Neuronal stem cell (in vitro differentiated cells): ENCODE measurements around the gene IDUA.

Source experiments
- DNase-seq: peaks from one replicate; pipeline ENCODE4 v3.0.0-alpha.2; 2013; ENCODE audit warnings: low spot score
- H2AFZ ChIP-seq: one replicate; pipeline ENCODE4 v1.6.1; 2013; ENCODE audit warnings: mild to moderate bottlenecking, low read length, inconsistent platforms
- H2AK5ac ChIP-seq: 2 replicates; pipeline ENCODE4 v1.6.1; 2013; ENCODE audit warnings: low read depth, mild to moderate bottlenecking, inconsistent platforms, low read length, moderate library complexity, mixed read lengths
- H2BK120ac ChIP-seq: 2 replicates; pipeline ENCODE4 v1.6.1; 2013; ENCODE audit warnings: low read depth, mild to moderate bottlenecking, inconsistent platforms, low read length, moderate library complexity, mixed read lengths
- H2BK12ac ChIP-seq: one replicate; pipeline ENCODE4 v1.6.1; 2013; ENCODE audit warnings: low read length, inconsistent platforms
- H2BK15ac ChIP-seq: 2 replicates; pipeline ENCODE4 v1.6.1; 2013; ENCODE audit warnings: mild to moderate bottlenecking, low read length, inconsistent platforms, mixed read lengths
- H2BK5ac ChIP-seq: one replicate; pipeline ENCODE4 v1.6.1; 2013; ENCODE audit warnings: inconsistent platforms, mild to moderate bottlenecking, low read length, moderate library complexity
- H3K14ac ChIP-seq: one replicate; pipeline ENCODE4 v1.6.1; 2013; ENCODE audit warnings: low read length, inconsistent platforms
- H3K18ac ChIP-seq: 2 replicates; pipeline ENCODE4 v1.6.1; 2013; ENCODE audit warnings: low read length, inconsistent platforms
- H3K23ac ChIP-seq: 2 replicates; pipeline ENCODE4 v1.6.1; 2013; ENCODE audit warnings: low read depth, mild to moderate bottlenecking, mixed read lengths, low read length, inconsistent platforms; ENCODE audit not compliant: poor library complexity
- H3K27ac ChIP-seq: replicated peaks from 3 replicates; pipeline ENCODE4 v1.5.1; 2013; ENCODE audit warnings: low read length, inconsistent platforms
- H3K27me3 ChIP-seq, 3 experiments: 2 replicates each; pipeline ENCODE4 v1.6.1; 2013; ENCODE audit warnings: low read length in 3 of 3, mild to moderate bottlenecking in 2 of 3, inconsistent platforms in 1 of 3, low read depth in 1 of 3, mixed read lengths in 1 of 3, moderate library complexity in 1 of 3; ENCODE audit not compliant: control insufficient read depth in 3 of 3, insufficient read depth in 3 of 3
- H3K36me3 ChIP-seq, 2 donors: replicated peaks in 1 of 2; 2 replicates each; pipeline ENCODE4 v1.6.1; 2013; ENCODE audit warnings: low read length in 2 of 2; ENCODE audit not compliant: control insufficient read depth in 2 of 2, insufficient read depth in 2 of 2
- H3K4ac ChIP-seq: 2 replicates; pipeline ENCODE4 v1.6.1; 2013; ENCODE audit warnings: inconsistent platforms, mild to moderate bottlenecking, low read length, moderate library complexity
- H3K4me1 ChIP-seq, 2 donors: 1 replicate in 1 of 2; 2 replicates in 1 of 2; pipeline ENCODE4 v1.6.1; 2013; ENCODE audit warnings: low read length in 2 of 2, low read depth in 1 of 2; ENCODE audit not compliant: control insufficient read depth in 2 of 2, insufficient read depth in 1 of 2
- H3K4me2 ChIP-seq: one replicate; pipeline ENCODE4 v1.6.1; 2013; ENCODE audit warnings: mild to moderate bottlenecking, low read length, inconsistent platforms; ENCODE audit not compliant: insufficient read depth, poor library complexity, severe bottlenecking
- H3K4me3 ChIP-seq, 2 donors: 2 replicates each; pipeline ENCODE4 v1.5.1; 2013; ENCODE audit warnings: low read length in 2 of 2, mild to moderate bottlenecking in 2 of 2, inconsistent platforms in 1 of 2, moderate library complexity in 1 of 2
- H3K79me1 ChIP-seq: one replicate; pipeline ENCODE4 v1.6.1; 2013; ENCODE audit warnings: low read depth, mild to moderate bottlenecking, inconsistent platforms, low read length, moderate library complexity
- H3K9ac ChIP-seq: one replicate; pipeline ENCODE4 v1.6.1; 2013; ENCODE audit warnings: mild to moderate bottlenecking, low read depth, low read length, inconsistent platforms; ENCODE audit not compliant: poor library complexity
- H3K9me3 ChIP-seq, 2 donors: replicated peaks in 1 of 2; 2 replicates each; pipeline versions ENCODE3 to v1.6.1; 2013; ENCODE audit warnings: low read length in 2 of 2, mild to moderate bottlenecking in 2 of 2, inconsistent platforms in 1 of 2, low read depth in 1 of 2, mixed read lengths in 1 of 2, moderate library complexity in 1 of 2; ENCODE audit not compliant: control insufficient read depth in 2 of 2, insufficient read depth in 1 of 2
- H4K8ac ChIP-seq: one replicate; pipeline ENCODE4 v1.6.1; 2013; ENCODE audit warnings: low read depth, mild to moderate bottlenecking, inconsistent platforms, low read length, moderate library complexity
- H4K91ac ChIP-seq: one replicate; pipeline ENCODE4 v1.6.1; 2013; ENCODE audit warnings: low read length, low read depth, mild to moderate bottlenecking, inconsistent platforms; ENCODE audit not compliant: poor library complexity
- WGBS, 2 donors: extraction: QIAGEN DNeasy Blood & Tissue Kit; methylation state at CpG; one replicate each; pipeline ENCODE4 v1.1.7; 2013; ENCODE audit warnings: missing lambda C conversion rate in 2 of 2, mixed read lengths in 1 of 2; ENCODE audit not compliant: insufficient read length in 2 of 2, insufficient replicate concordance in 1 of 2; ENCODE audit errors: extremely low coverage in 2 of 2; 5-methylcytosine and 5-hydroxymethylcytosine counted together

IDUA gene

DNA sequence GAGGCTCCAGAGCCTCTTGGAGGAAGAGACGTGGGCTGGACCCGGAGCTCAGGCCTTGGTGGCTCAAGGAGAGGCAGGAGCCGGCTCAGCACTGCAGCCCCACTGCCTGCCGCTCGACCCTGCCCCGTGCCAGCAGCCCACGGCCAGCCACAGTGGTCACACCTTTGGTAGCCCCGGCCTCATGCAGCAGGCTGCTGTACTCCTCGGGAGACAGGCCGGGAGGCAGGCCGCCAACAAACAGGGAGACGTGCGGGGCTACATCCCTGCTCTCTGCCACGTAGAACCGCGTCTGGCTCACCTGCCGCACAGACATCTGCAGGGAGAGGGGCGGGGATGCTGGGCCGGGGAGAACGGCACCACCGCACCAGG is 21.1 kb upstream of the IDUA start:
- Histone ChIP-seq H3K79me1 (peaks cover 3% of the 10 kb centered on the region), H4K8ac (no peak overlapping the region), H2AK5ac (no peak overlapping the region), H3K18ac (no peak overlapping the region), H3K4ac (no peak overlapping the region), H3K4me2 (no peak overlapping the region), H3K4me3 (no peak overlapping the region), H3K27me3 (peaks cover 0 to 27% (median 10%) of the 10 kb centered on the region in 3 experiments), H2AFZ (no peak overlapping the region), H4K91ac (no peak overlapping the region), H2BK5ac (no peak overlapping the region), H3K4me1 (no peaks in the 10 kb centered on the region), H3K23ac (no peak overlapping the region), H2BK12ac (no peak overlapping the region), H3K14ac (no peak overlapping the region), H3K9me3 (no peaks in the 10 kb centered on the region), H2BK15ac (no peak overlapping the region), H2BK120ac (no peak overlapping the region), H3K27ac (no peak overlapping the region), H3K9ac (peak overlapping the region; percentile 4), H3K36me3 (peaks cover 2 to 21% of the 10 kb centered on the region in 2 donors)
- DNase-seq = no peak
- WGBS, 2 donors = no CpG with 5 or more reads among the region's 21 CpGs

DNA sequence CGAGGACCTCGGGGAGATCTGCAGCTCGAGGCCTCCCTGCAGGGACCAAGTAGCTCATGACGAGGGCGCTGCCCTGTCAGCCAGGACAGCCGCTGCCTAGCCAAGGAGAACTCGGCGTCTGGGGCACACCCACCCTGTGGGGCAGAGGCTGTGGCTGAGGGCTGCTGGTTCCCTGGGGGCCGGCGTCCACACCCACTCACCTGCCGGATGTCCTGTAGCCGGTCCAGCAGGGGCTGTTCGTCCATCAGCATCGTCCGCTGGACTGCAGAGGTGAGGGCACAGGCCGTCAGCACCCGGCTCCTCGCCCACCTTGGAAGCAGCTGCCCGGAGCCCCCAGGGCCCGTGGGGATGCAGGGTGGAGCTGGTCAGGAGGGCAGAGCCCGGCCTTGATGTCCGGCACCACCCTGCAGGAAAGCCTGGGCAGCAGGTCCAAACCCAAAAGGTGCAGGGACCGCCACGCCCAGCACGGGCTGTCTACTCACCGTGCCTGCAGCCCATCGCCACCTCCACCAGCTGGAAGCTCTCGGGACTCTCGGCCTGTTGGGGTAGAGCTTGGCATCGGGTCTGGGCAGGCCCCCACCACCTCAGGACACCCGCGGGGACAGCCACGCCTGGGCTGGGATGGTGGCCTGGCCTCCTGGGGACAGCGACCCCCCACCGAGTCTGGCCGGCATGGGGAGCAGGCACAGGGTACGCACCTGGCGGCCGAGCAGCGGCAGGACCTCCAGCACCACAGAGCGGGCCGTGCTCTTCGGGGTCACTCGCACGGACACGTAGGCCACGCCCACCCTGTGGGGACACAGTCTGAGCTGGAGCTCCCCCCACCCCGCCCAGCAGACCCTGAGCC is 20.4 kb upstream of the IDUA start:
- no peaks in the 10 kb centered on the region for H3K9me3 ChIP-seq
- peaks cover 2 to 21% of the 10 kb centered on the region in 2 donors for H3K36me3 ChIP-seq
- H4K8ac ChIP-seq = no peak overlapping the region
- peak overlapping the region; percentile 60 for H3K9ac ChIP-seq
- peaks cover 3% of the 10 kb centered on the region for H3K79me1 ChIP-seq
- H4K91ac ChIP-seq = no peak overlapping the region
- no peak overlapping the region for H3K4me3 ChIP-seq
- H3K4ac ChIP-seq = no peak overlapping the region
- H2AK5ac ChIP-seq = peak overlapping the region; percentile 37
- peak overlapping the region; percentile 10 for H2BK12ac ChIP-seq
- no peak for DNase-seq
- H3K4me2 ChIP-seq = no peak overlapping the region
- no peak overlapping the region for H2AFZ ChIP-seq
- no peaks in the 10 kb centered on the region for H3K4me1 ChIP-seq
- H3K23ac ChIP-seq = peak overlapping the region; percentile 85
- H3K27me3 ChIP-seq = peaks cover 0 to 32% (median 10%) of the 10 kb centered on the region in 3 experiments
- no peak overlapping the region for H3K27ac ChIP-seq
- H2BK5ac ChIP-seq = no peak overlapping the region
- H2BK15ac ChIP-seq = peak overlapping the region; percentile 49
- WGBS, 2 donors = no CpG with 5 or more reads among the region's 48 CpGs
- H2BK120ac ChIP-seq = no peak overlapping the region
- peak overlapping the region; percentile 21 for H3K14ac ChIP-seq
- no peak overlapping the region for H3K18ac ChIP-seq

DNA sequence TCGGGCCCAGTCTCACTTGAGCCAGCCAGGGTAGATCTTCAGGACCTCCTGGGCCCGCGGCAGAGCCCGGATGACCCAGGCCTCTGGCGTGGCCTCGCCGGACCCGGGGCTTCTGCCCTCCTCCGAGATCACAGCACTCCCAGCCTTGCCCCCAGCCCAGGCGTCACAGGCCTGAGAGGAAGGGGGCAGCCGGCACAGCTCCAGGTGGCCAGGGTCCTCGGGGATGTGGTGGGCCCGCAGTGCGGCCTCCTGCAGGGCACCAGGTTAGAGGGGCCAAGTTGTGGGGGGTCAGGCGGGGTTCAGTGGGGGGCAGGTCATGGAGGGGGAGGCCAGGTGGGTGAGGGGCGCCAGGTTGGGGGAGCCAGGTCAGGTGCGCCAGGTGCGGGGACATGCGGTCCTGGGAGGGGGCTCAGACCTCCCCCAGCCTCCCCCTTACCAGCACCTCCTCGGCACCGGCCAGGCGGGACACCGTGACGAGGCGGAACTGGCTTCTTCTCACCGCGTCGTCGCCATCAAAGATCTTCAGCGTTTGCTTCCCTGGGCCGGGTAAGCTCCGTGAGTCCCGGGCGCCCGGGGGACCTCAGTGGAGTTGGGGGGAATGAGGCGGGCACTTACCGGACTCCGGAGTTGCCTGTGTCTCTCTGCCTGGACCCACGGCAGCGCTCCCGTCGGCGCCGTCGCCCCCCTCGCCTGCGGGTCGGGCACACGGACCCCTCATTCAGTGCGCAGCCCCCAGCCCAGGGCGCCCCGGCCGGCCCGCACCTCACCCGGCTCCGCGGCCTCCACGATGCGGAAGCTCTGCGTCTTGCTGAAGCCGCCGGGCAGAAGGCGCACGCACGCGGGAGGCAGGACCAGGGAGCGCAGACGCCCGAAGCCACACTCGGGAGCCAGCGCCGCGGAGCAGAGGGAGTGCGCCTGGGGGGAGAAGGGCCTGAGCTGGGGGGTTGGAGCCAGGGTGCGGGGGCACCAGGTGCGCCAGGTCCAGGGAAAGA is 19.4 kb upstream of the IDUA start:
- DNase-seq = no peak
- Histone ChIP-seq H4K91ac (no peak overlapping the region), H3K27ac (no peak overlapping the region), H3K14ac (peak overlapping the region; percentile 82), H3K27me3 (peaks cover 0 to 39% (median 10%) of the 10 kb centered on the region in 3 experiments), H3K4me1 (peaks cover 0 to 5% of the 10 kb centered on the region in 2 donors), H2AFZ (no peak overlapping the region), H4K8ac (no peak overlapping the region), H3K9ac (peak overlapping the region; percentile 81), H2BK120ac (no peak overlapping the region), H3K18ac (peak overlapping the region; percentile 90), H3K4ac (no peak overlapping the region), H3K79me1 (peaks cover 3% of the 10 kb centered on the region), H3K36me3 (peaks cover 2 to 14% of the 10 kb centered on the region in 2 donors), H2AK5ac (peak overlapping the region; percentile 63), H2BK5ac (peak overlapping the region; percentile 53), H3K23ac (peak overlapping the region; percentile 20), H2BK15ac (peak overlapping the region; percentile 49), H3K4me2 (peak overlapping the region; percentile 49), H2BK12ac (peak overlapping the region; percentile 41), H3K4me3 (no peak overlapping the region), H3K9me3 (no peaks in the 10 kb centered on the region)
- WGBS, 2 donors = no CpG with 5 or more reads among the region's 76 CpGs
